H1 (cell line): ENCODE data around the gene GLB1L3. TPM values are rescaled to one million over a fixed set of nuclear protein-coding genes. Genes with fewer than 3 reads are reported as not detected.

Experiments
- CHD7 ChIP-seq: fragments of 300-600 bp; sonication (generic); IDR thresholded peaks from 2 replicates; pipeline ENCODE4 v1.7.1; 2012; ENCODE audit warnings: low read length, moderate library complexity, mild to moderate bottlenecking, inconsistent platforms; ENCODE audit not compliant: insufficient replicate concordance
- JUN ChIP-seq: IDR thresholded peaks from 2 replicates; pipeline ENCODE4 v1.6.1; 2011; ENCODE audit warnings: low read depth, mild to moderate bottlenecking, improper control_type of control experiment, low read length
- TAF7 ChIP-seq: optimal IDR thresholded peaks from 2 replicates; pipeline ENCODE3; 2011; ENCODE audit warnings: low read depth, mild to moderate bottlenecking, inconsistent platforms, low read length, moderate library complexity, borderline replicate concordance
- polyA plus RNA-seq, 7 experiments: library from polyadenylated mRNA; depleted of rRNA in 3 of 7; stranded (reverse) in 5 of 7; unstranded in 2 of 7; fragments of >200 nt in 5 of 7; fragments of 200-250 nt in 2 of 7; gene quantifications; 1 replicate in 5 of 7; 2 replicates in 1 of 7; 4 replicates in 1 of 7; pipeline versions ENCODE4 v1.2.1 to v1.2.3, GENCODE V29; 2011 to 2013; ENCODE audit warnings: missing spikeins in 2 of 7, mixed read lengths in 2 of 7
- total RNA-seq: library from RNA; stranded (reverse); fragmentation: NEBNext Ultra II Directional; extraction: Animal tissue kit (Norgen Biotek cat#: 25700); gene quantifications from 2 replicates; pipeline ENCODE4 v1.2.1, GENCODE V29; 2021

GLB1L3 gene
- total and polyA plus RNA-seq, 2 of the 8 experiments (the other 6 are each of a cell fraction or from before 2014, with no cell fraction given), result 14.9 to 33.2 TPM

GRCh38 chr11:134355136-134355535 is 79.0 kb downstream of the GLB1L3 start (continued):
- TF ChIP-seq CHD7 (no peak), TAF7 (no peak), JUN (no peak)
